WTC11 (cell line): ENCODE results near the gene SLC35D1. TPM values are rescaled to one million over a fixed set of nuclear protein-coding genes. Genes with fewer than 3 reads are reported as not detected.

ENCODE experiments used
- ATAC-seq: fragments of 200-7000 bp; cut with Tn5 transposase; 2 replicates; pipeline ENCODE4 v1.10.0; 2021; ENCODE audit warnings: mild to moderate bottlenecking, moderate library complexity
- CTCF ChIA-PET: fragments of 300-600 bp; sonication (Branson Sonifier 250); formaldehyde crosslinking; loops from one replicate; lab custom pipeline; 2021; ENCODE audit warnings: antibody characterized with exemption; lab: Charles Lee
- POLR2A ChIA-PET: fragments of 350-600 bp; sonication (Branson Sonifier 250); formaldehyde crosslinking; loops from one replicate; lab custom pipeline; 2021; ENCODE audit warnings: antibody characterized with exemption; lab: Charles Lee
- DNase-seq: peaks from one replicate; pipeline ENCODE4 v3.0.0; 2021; ENCODE audit warnings: low spot score
- H3K27ac Mint-ChIP-seq: 2 replicates; pipeline ENCODE4 v1.8.0; 2021; ENCODE audit warnings: mixed read lengths
- H3K27me3 Mint-ChIP-seq: 2 replicates; pipeline ENCODE4 v1.8.0; 2021; ENCODE audit warnings: low read depth, mild to moderate bottlenecking, moderate library complexity, mixed read lengths
- H3K36me3 Mint-ChIP-seq: 2 replicates; pipeline ENCODE4 v1.8.0; 2021; ENCODE audit warnings: mixed read lengths
- H3K4me1 Mint-ChIP-seq: 2 replicates; pipeline ENCODE4 v1.8.0; 2022; ENCODE audit warnings: mixed read lengths
- H3K4me3 Mint-ChIP-seq: 2 replicates; pipeline ENCODE4 v1.8.0; 2021; ENCODE audit warnings: mild to moderate bottlenecking, moderate library complexity, mixed read lengths
- H3K9me3 Mint-ChIP-seq: 2 replicates; pipeline ENCODE4 v1.8.0; 2021; ENCODE audit warnings: mixed read lengths
- ATF2 ChIP-seq: sonication (generic); formaldehyde crosslinking; IDR thresholded peaks from 2 replicates; pipeline ENCODE4 v1.8.1; 2022; ENCODE audit warnings: low read depth, missing genetic modification reagents, borderline replicate concordance
- CREB1 ChIP-seq: sonication (generic); formaldehyde crosslinking; IDR thresholded peaks from 2 replicates; pipeline ENCODE4 v1.8.0; 2023; ENCODE audit warnings: mild to moderate bottlenecking, missing genetic modification reagents
- CREM ChIP-seq: sonication (generic); formaldehyde crosslinking; IDR thresholded peaks from 2 replicates; pipeline ENCODE4 v1.8.1; 2022; ENCODE audit warnings: mild to moderate bottlenecking, missing genetic modification reagents, moderate library complexity
- ERG ChIP-seq: fragments of 250-450 bp; sonication (Bioruptor Pico); IDR thresholded peaks from 2 replicates; pipeline ENCODE4 v1.8.0; 2021; ENCODE audit warnings: mild to moderate bottlenecking
- GTF2I ChIP-seq: fragments of 250-450 bp; sonication (Bioruptor Pico); conservative IDR thresholded peaks from 2 replicates; pipeline ENCODE4 v1.4.0; 2021; ENCODE audit warnings: mild to moderate bottlenecking
- KAT7 ChIP-seq: sonication (generic); formaldehyde crosslinking; IDR thresholded peaks from 2 replicates; pipeline ENCODE4 v1.8.1; 2023; ENCODE audit warnings: missing genetic modification reagents, mild to moderate bottlenecking, borderline replicate concordance
- MAX ChIP-seq: sonication (generic); formaldehyde crosslinking; IDR thresholded peaks from 2 replicates; pipeline ENCODE4 v1.8.0; 2022; ENCODE audit warnings: mild to moderate bottlenecking, missing genetic modification reagents
- MLX ChIP-seq: sonication (generic); formaldehyde crosslinking; IDR thresholded peaks from 2 replicates; pipeline ENCODE4 v1.8.1; 2023; ENCODE audit warnings: mild to moderate bottlenecking, missing genetic modification reagents, moderate library complexity
- MXD4 ChIP-seq: fragments of 250-450 bp; sonication (Bioruptor Pico); IDR thresholded peaks from 2 replicates; pipeline ENCODE4 v1.8.0; 2021; ENCODE audit warnings: mild to moderate bottlenecking, moderate library complexity, borderline replicate concordance
- MYBL2 ChIP-seq: sonication (generic); formaldehyde crosslinking; IDR thresholded peaks from 2 replicates; pipeline ENCODE4 v1.8.1; 2023; ENCODE audit warnings: mild to moderate bottlenecking, moderate library complexity, missing genetic modification reagents
- NR2C2 ChIP-seq: sonication (generic); formaldehyde crosslinking; IDR thresholded peaks from 2 replicates; pipeline ENCODE4 v1.8.0; 2022; ENCODE audit warnings: mild to moderate bottlenecking, missing genetic modification reagents
- ZNF219 ChIP-seq: sonication (generic); formaldehyde crosslinking; IDR thresholded peaks from 2 replicates; pipeline ENCODE4 v1.8.0; 2023; ENCODE audit warnings: missing genetic modification reagents, mild to moderate bottlenecking, borderline replicate concordance
- ZNF317 ChIP-seq: sonication (generic); formaldehyde crosslinking; IDR thresholded peaks from 2 replicates; pipeline ENCODE4 v1.8.1; 2023; ENCODE audit warnings: low read depth, mild to moderate bottlenecking, moderate library complexity, missing genetic modification reagents, borderline replicate concordance
- ZNF532 ChIP-seq: fragments of 250-450 bp; sonication (Bioruptor Pico); IDR thresholded peaks from 2 replicates; pipeline ENCODE4 v1.9.0; 2021; ENCODE audit warnings: mild to moderate bottlenecking, borderline replicate concordance
- total RNA-seq: library from RNA; stranded (reverse); gene quantifications from 3 replicates; pipeline ENCODE4 v1.2.3, GENCODE V29; 2021

SLC35D1 gene
- total RNA-seq, 1 experiment from 2014 or later: 2.4 TPM

- no peak for TF ChIP-seq KAT7 (CRISPR knock-in tag)
- no peak for TF ChIP-seq ZNF532
- TF ChIP-seq, all 79 proteins: peak for 0
Observed at GRCh38 chr1:66999640-67000400, 54.1 kb downstream of the SLC35D1 start (continued).

GRCh38 chr1:66998972-66999371 is 55.0 kb downstream of the SLC35D1 start:
- no peaks in the 10 kb centered on the region for H3K4me1 Mint-ChIP-seq
- no peaks in the 10 kb centered on the region for H3K27me3 Mint-ChIP-seq
- no peaks in the 10 kb centered on the region for H3K9me3 Mint-ChIP-seq
- ChIA-PET CTCF (no interaction called here), POLR2A (no interaction called here)
- no peak for TF ChIP-seq ZNF317
- no peak for TF ChIP-seq KAT7 (CRISPR knock-in tag)
- TF ChIP-seq MLX (CRISPR knock-in tag): no peak
- no peak for TF ChIP-seq ZNF219 (CRISPR knock-in tag)
- no peak for TF ChIP-seq ATF2
- no peak for TF ChIP-seq MYBL2 (CRISPR knock-in tag)
- no peak for TF ChIP-seq MAX (CRISPR knock-in tag)
- TF ChIP-seq NR2C2 (CRISPR knock-in tag): no peak
- no peak for TF ChIP-seq MXD4 (CRISPR knock-in tag)
- no peak for TF ChIP-seq GTF2I (CRISPR knock-in tag)
- TF ChIP-seq CREB1 (CRISPR knock-in tag): no peak
- no peak for TF ChIP-seq ERG (CRISPR knock-in tag)
- no peak for TF ChIP-seq CREM
- DNase-seq (no peak), ATAC-seq (no peak)
- H3K36me3 Mint-ChIP-seq: no peaks in the 10 kb centered on the region
- H3K4me3 Mint-ChIP-seq: no peak overlapping the region
- H3K27ac Mint-ChIP-seq: no peak overlapping the region
